Measurements from ENCODE around the gene AK8.

DNA sequence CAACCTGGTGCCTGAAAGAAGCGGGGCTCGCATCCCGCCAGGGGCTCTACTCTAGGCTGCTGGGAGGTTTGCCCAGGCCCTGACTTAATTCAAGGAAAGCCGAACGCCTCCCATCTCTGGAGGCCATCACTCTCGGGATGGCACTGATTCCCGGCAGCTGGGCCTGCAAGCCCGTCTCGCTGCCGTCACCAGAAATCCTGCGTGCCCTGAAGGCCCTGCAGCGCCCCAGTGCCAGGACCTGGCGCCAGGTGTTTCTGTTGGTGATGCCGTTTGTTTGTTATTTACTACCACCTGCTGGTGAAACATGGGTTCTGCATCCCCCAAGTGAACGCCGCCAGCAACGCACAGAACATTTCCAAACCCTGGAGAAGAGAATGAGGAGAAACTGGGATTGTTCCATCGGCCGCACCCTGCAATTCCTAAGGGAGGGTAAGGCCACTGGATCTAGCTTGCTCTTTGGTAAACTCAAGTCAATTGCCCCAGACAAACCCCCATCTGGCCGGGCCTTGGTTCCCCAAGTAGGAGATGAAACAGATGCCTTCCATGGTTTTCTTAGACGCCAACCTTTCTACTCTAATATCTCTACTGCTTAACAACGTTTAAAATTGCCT is 77.9 kb downstream of the AK8 start:
- TF ChIP-seq FOXM1 (IDR thresholded peaks at IDR 0.05; ENCODE audit: borderline replicate concordance) (no peak), ZNF384 (IDR thresholded peaks at IDR 0.05) (no peak), SP1 (IDR thresholded peaks at IDR 0.05) (no peak), ARNT (IDR thresholded peaks at IDR 0.05) (no peak), HDGF (IDR thresholded peaks at IDR 0.05; ENCODE audit: borderline replicate concordance) (no peak), SUZ12 (IDR thresholded peaks at IDR 0.05) (no peak)
- TF ChIP-seq, protein P1, sequence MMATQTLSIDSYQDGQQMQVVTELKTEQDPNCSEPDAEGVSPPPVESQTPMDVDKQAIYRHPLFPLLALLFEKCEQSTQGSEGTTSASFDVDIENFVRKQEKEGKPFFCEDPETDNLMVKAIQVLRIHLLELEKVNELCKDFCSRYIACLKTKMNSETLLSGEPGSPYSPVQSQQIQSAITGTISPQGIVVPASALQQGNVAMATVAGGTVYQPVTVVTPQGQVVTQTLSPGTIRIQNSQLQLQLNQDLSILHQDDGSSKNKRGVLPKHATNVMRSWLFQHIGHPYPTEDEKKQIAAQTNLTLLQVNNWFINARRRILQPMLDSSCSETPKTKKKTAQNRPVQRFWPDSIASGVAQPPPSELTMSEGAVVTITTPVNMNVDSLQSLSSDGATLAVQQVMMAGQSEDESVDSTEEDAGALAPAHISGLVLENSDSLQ (IDR thresholded peaks at IDR 0.05), result no peak
